NCI-H82 treated with DMSO at 0.1 percent for 48 hours (cell line): ENCODE results near the gene SMIM29.

Source experiments
- DNase-seq: peaks from one replicate; lab custom pipeline; 2025; ENCODE audit not compliant: unreplicated experiment; lab: John Stamatoyannopoulos, UW

SMIM29 gene

DNA sequence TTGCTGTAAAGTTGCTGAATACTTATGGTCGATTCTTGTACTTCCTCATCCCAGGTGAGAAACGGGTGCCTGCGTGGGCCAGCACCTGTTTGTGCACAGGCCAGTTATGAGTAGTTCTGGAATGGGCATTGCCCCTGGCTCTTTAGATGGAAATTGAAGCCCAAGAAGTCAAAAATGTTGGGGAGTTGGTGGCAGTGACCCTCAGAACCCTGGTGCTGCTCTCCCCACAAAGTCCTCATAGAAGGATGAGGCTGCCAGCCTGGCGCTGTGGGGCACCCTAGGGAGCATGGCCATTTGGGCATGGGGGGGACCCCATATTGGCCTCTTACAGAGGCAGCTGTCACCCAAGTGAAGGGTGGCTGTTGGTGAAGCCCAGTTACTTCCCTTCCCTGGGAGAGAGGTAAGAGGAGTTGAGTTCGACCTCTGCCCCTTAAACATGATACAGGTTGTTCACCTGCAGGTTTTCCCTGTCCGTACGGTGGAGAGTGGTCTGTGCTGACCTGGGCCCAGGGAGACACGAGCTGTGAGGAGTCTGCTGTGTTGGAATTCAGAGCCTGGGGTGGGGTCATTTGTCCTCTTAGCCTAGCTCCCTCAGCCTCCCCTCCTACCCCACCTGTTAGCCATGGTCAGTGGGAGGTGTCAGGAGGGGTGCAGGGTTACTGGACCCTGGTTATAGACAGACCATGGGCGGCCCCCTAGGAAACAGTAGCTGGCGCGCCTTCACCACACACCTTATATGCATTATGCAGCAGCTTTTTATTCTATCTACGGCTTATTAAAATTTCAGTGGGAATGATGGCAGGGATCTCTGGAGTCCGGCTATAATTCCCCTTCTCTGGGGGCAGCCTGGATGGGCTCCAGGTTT is 7.2 kb downstream of the SMIM29 start:
- DNase-seq, result no peak

DNA sequence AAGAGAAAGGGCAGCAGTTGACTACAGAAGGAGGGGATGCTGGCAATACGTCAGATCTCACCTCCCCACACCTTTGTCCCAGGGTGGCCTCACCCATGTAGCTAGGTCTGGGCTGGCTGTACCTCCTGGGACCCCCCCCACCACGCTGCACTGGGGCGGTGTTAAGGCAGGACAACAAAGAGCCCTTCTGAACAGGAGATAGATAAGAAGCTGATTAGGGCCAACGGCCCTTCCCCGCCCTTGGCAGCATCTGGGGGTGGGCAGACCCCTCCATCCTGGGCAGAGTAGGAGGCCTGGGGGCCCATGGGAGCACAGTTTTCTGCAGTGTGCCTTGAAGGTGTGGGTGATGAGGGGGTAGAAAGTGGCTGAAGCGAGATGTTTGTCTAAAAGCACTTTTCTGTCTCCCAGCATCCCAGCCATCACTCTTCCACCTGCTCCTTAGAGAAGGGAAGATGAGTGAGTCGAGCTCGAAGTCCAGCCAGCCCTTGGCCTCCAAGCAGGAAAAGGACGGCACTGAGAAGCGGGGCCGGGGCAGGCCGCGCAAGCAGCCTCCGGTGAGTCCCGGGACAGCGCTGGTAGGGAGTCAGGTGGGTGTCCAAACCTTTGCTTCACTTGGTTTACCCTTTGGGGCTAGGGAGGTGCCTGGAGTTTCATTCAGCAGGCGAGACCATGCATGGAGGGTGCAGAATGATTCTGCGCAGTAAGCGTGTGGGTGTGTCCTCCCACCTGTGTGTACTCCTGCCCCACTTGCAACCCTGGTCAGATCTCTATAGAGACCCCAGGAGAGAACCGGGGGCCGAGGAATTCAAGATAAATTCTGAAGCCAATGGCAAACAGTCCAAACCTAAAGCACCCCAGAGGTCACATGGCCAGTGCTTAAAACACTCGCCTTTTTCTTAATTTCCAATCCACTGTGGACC is 8.2 kb downstream of the SMIM29 start:
- DNase-seq, result no peak

DNA sequence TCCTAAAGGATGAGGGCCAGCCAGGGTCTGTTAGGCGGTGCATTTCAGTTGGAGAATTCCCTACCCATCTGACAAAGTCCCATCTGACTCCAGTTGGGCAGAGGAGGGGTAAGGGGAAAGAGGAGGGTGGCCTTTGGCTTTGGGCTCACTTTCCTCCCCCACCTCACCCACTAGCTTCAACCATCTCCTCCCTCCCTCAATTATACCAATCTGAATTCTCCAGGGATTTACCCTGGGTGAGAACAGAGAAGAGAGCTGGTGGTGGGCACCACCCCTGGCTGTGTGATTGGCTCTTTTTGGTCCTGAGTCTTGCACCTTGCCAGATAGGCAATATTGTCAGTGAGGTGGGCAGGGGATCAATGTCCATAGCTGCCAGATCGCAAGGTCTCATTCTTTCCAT is 8.9 kb downstream of the SMIM29 start:
- DNase-seq, result no peak

DNA sequence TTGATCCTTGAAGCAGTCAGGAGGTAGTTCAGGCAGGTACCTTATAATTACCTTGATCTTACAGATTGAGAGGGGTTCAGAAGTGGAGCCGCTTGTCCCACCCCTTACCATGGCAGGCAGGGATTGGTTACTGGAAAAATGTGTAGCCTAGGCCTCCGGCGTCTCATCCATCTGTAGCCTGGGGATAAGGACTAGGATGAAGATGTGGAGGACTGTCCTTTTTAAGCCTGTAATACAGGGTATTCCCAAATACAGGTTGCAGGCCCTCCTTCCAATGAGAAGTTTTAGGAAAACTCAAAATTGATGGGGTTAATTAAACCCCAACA is 9.3 kb downstream of the SMIM29 start:
- peak; percentile 24 for DNase-seq

DNA sequence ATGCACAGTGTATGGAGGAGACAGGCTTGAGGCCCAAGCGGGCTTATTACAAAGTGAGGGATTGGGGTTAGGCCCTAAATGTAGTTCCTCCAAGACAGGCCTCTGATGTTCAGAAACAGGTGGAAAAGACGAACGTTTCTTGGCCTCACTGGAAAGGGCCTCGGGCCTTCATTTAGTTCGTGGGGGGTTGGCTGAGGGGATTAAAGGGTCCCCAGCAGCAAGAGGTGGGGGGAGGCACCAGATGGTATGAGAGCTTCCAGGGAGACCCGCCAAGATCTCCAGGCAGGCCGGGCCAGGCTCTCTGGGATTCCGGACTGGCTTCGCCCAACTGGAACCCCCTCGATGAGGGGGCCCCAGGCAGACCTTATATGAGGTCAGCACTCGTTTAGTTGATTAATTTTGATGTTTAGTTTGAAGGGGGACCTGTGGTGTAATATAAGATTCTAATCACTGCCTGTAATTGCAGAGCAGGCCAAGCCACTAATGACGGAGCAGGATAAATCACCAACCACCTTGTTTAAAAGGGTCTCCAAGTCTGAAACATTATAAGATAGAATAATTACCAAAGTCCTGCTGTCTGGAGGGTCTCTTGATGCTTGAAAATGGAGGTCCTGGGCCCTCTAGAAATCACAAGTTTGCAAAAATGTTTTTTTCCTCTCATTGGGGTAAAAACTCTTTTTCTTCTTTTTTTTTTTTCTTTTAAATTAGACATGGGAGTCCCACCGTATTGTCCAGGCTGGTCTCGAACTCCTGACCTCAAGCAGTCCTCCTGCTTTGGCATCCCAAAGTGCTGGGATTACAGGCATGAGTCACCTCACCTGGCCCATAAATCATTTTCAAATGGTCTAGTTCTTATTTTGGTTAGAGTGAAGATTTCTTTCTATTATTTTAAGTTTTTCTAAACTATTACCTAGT is 10.0 kb downstream of the SMIM29 start:
- DNase-seq, result no peak

DNA sequence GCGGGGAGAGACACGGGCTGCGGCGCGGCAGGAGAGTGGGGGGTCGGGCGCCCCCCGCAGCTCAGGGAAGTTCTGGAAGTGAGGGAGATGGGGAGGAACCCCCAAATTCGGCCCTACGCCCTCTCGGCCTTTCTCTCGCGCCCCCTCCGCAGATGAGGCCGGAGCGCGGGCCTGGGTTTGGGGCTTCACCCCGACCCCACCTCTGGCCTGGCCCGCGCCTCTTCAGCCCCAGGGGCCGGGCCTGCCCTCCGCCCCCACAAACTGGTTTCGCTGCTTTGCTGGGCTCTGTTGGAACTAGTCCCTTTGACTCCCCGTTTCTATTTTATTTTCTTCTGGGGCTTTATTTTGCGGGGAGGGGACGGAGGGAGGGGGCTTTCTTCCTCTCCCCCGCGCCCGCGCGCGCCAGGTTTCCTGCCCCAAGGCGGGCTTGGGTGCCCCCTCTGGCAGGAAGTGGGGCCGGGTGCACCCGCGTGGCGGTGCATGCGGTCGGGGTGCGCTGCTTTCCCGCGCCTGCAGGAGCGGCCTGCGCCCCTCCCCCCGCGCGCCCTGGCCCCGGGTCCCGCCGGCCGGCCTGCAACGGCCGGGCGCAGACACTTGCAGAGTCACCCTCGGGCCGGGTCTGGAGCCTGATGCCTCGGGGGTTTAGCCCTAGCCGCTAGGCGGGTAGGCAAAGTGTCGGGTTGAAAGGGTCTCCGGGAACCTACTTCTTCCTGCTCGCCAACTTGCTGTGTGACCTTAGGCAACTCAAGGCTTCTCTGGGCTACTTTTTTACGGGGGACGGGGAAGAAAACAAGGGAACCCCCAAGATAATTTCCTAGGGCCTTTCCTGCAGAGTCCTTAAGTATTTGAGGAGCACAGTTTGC is 10.9 kb downstream of the SMIM29 start:
- DNase-seq, result no peak

DNA sequence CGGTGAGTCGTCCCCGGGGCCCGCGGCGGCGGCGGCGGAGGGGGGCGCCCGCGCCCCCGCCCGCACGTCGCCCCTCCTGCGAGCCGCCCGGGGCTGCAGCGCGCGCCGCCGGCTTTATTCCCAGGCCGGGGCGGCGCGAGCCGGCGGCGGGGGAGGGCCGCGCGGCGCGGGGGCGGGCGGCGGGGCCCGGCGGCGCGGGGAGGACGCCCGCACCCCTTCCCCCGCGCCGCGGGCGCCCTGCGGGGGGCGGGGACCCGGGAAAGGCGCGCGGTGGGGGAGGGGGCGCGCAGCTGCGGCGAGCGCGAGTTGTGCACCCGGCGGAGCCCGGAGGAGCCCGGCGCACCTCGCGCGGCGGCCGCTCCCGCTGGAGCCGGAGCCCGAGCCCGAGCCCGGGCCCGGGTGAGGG is 11.5 kb downstream of the SMIM29 start:
- no peak for DNase-seq

DNA sequence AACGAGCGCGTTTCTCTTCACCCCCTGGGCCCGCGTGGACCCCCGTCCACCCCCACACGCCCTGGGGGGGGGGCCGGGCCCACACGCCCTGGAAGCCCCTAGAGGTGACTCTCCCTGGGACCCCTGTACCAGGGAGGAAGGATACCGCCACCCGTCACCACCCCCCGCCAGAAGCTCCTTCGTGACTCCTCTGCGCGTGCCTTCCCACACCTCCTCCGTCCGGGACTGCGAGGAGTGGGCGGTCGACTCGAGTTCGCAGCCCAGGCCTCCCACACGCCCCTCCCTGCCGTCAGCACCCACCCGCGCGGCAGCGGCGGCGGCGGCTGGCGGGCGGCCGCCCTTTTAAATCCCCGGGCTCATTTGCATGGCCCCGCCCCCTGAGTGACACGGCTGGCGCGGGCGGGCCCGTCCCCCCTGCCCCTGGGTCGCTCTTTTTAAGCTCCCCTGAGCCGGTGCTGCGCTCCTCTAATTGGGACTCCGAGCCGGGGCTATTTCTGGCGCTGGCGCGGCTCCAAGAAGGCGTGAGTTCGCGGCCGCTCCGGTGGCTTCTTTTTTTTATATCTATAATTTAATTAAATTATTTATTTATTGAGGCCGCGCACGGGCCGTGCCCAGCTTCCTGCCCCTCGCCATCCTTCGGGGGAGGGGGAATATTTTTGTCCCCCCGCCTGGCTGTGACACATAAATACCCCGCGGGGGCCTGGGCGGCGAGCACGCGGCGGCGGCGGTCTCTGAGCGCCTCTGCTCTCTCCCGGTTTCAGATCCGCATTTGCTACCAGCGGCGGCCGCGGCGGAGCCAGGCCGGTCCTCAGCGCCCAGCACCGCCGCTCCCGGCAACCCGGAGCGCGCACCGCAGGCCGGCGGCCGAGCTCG is 12.1 kb downstream of the SMIM29 start, which contains the start of gene HMGA1:
HMGA1 (plus strand) TSS at position 431 of the 873 bp plus-strand sequence. CDS start 3,908 bp downstream, outside the sequence.
- DNase-seq, result peak; percentile 89

DNA sequence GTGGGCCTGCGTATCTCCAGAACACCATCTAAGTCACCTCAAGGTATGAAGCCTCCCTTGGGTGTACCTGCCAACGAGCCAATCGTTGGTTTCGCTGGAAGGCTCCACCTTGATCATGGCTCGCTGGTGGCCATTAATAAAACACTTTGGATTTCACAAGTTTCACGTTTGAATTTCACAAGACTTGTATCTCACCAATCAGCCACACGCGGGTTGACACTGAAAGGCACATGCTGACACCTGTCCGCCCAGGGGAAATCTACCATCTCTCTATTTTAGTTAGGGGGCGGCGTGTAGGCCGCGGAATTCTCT is 12.7 kb downstream of the SMIM29 start:
- DNase-seq, result no peak

DNA sequence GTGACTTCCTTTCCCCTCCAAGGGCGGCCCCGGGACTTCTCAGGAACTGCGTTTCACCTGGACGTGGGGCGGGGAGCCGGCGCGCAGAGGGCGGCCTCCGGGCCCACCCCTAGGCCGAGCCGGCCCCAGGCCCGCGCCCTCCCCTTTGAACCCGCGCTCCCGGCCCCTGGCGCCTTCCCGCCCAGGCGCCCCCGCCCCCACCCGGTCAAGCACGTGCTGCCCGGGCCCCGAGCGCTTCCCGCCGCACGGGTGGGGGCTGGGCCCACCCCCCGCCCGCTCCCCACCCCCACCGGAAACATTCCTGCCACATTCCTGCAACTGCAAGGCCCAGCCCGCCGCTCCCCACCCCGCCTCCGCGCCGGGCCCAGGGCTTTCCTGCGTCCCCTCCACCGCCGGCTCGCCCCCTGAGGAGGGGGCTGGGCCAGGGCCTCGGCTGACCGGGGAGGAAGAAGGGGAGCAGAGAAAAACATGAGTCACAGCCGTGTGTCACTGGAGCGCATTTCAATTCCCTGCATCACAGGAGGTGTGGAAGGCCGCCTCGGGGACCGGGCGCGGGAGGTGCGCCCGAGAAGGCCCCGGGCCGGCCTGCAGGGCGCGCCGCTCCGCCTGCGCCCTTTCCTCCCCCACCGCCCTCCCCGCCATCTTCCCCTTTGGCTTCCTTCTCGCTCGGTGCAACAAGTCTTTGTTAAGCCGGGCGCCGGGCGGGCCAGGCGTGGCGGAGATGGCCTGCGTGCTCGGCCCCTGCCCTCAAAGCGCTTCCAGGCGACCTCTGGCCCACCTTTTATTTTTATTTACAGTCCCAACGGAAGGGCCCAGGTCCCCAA is 13.3 kb downstream of the SMIM29 start:
- DNase-seq, result no peak

DNA sequence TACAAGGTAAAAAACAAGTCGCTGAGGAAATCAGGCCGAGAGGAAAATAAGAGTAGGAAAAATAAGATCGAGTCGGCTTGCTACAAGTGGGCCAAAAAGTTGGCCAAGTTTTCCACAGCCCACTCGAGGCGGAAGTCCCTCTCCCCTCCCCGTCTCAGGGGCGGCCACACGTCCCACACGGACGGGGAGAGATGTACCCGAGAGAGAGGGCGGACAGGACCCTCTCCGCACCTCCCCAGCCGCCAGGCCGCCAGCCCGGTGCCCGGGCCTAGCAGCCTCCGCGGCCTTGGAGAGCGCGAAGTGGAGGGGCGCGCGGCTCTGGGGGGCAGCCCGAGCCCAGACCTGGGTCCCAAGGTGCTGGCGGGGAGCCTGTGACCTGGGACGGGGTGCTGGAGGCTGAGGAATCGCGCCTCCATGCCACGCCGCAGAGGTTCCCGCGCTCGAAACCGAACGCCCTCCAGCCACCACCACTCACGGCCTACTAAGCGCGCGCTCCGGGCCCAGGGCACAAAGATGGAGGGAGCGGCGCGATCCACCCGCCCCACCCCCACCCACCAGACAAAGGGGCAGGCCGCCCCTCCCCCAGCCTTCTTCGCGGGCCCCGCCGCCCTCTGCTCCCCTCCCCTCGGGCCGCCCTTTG is 14.0 kb downstream of the SMIM29 start:
- no peak for DNase-seq

DNA sequence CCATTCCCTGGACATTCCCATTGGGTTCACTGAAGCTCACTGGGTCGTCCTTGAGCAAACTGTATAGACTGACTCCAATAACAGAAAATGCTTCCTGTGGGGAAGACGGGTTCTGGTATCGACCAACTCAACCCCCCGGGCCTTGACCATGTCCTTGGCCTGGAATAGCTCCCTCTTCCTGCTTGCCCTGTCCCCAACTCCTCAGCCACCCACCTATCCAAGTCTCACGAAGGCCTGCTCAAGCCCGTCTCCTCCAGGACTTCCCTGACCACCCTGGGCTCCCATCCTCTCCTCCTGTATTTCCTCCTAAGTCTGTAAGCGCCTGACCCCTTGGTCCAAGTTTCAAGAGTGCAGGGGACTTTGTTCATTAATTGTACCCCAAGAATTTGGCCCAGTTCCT is 14.9 kb downstream of the SMIM29 start:
- no peak for DNase-seq

DNA sequence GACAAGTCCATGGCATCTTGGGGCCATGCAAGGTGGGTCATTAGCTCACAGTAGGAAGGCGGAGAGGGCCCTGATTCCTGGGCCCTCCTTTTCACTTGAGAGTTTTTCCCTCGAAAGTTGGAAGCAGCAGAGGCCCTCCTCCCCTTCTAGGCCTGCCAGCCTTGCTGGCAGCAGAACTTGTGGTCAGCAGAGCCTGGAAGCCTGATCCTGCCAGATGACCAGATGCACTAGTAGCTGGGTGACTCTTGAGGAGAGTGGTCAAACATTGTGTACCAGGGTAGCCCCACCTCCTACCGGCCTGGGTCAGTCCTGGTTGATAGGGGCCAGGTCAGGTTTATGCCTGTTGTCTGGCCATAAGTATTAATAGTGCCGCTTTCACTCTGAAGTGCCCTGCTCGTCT is 15.9 kb downstream of the SMIM29 start:
- DNase-seq, result no peak

DNA sequence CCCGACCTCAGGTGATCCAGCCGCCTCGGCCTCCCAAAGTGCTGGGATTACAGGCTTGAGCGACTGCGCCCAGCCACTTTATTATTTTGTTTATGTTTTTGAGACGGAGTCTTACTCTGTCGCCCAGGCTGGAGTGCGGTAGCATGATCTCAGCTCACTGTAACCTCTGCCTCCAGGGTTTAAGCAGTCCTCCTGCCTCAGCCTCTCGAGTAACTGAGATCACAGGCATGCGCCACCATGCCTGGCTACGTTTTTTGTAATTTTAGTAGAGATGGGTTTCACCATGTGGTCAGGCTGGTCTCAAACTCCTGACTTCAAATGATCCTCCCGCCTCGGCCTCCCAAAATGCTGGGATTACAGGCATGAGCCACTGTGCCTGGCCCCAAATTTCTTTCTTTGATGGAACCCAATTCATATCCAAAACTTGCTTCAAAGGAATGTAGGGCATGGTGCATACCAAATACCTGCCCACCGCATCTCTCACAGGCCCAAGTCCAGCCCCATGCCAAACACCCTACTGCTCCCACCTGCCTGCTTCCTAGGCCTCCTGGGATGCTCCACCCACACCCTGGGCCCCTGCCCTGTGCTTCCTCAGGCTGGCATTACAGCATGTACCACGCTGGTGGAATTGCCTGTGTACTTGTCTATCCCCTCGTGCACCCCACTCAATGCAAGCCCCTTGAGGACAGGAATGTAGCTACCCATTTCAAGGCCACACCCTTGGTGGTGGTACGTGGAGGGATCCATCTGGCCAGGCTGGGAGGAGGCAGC is 17.1 kb downstream of the SMIM29 start:
- no peak for DNase-seq

DNA sequence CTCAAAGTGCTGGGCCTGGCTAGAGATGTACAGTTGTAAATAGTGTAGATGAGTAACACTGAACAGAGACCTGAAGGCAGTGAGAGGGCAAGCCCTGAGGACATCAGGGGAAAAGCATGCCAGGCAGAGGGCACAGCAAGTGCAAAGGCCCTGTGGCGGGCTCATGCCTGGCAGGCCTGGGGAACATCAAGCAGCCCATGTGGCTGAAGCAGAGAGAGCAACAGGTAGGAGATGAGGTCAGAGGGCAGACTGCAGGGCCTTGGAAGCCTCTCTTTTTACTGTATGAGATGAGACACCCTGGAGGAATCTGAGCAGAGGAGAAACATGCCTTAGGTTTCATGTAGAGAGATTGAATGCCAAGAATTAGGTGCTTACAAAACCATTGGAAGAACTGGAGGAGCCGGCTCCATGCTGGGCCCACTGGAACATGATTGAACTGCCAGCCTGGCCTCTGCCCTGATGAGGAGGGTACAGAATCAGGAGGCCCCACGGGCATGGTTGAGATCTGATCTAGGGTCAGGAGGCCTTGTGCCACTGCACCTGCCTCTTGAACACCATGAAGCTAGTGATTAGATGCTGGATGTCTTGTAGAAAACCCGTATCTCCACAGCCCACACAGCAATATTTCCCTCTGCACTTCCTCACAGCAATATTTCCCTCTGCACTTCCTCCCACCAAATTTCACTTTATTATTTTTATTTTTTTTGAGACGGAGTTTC is 18.0 kb downstream of the SMIM29 start:
- DNase-seq, result no peak

DNA sequence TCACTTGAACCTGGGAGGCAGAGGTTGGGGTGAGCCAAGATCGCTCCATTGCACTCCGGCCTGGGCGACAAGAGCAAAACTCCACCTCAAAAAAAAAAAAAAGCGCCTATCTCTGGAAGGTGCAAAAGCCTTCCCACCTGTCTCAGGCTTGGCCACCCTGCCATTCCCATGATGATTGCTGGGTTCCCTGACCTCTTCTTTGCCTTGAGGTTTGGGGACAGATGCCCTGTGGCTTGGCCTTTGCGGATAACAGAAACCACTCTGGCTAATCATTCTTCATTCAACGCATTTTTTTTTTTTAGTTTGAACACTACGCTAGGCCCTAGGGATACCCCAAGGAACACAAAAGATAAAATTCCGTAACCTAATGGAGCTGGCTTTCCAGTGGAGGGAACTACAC is 18.9 kb downstream of the SMIM29 start:
- no peak for DNase-seq
